ENCODE measurements around the gene AFF1.

Gene AFF1

GRCh38 chr4:87047281-87047798 is 112.5 kb downstream of the AFF1 start:
- Mint-ChIP-seq H3K4me1 (ENCODE audit: low read depth) (peaks cover 30% of the 10 kb centered on the region), H3K9me3 (no peaks in the 10 kb centered on the region), H3K27me3 (ENCODE audit: low read depth) (no peaks in the 10 kb centered on the region), H3K27ac (no peak overlapping the region), H3K4me3 (no peak overlapping the region), H3K36me3 (ENCODE audit: low read depth) (peaks cover 25% of the 10 kb centered on the region)

- Mint-ChIP-seq H3K27me3 (ENCODE audit: low read depth) (no peaks in the 10 kb centered on the region), H3K9me3 (no peaks in the 10 kb centered on the region), H3K4me1 (ENCODE audit: low read depth) (peaks cover 37% of the 10 kb centered on the region), H3K4me3 (no peak overlapping the region), H3K36me3 (ENCODE audit: low read depth) (peaks cover 28% of the 10 kb centered on the region), H3K27ac (peak overlapping the region; percentile 36)
Measured at GRCh38 chr4:87049508-87049907, 114.7 kb downstream of the AFF1 start.

- Mint-ChIP-seq H3K4me3 (no peak overlapping the region), H3K36me3 (ENCODE audit: low read depth) (peaks cover 30% of the 10 kb centered on the region), H3K9me3 (no peaks in the 10 kb centered on the region), H3K4me1 (ENCODE audit: low read depth) (peaks cover 43% of the 10 kb centered on the region), H3K27ac (peak overlapping the region; percentile 75), H3K27me3 (ENCODE audit: low read depth) (no peaks in the 10 kb centered on the region)
Measured at GRCh38 chr4:87050596-87050995, 115.8 kb downstream of the AFF1 start.

- Mint-ChIP-seq H3K4me1 (ENCODE audit: low read depth) (peaks cover 39% of the 10 kb centered on the region), H3K36me3 (ENCODE audit: low read depth) (peaks cover 29% of the 10 kb centered on the region), H3K9me3 (no peaks in the 10 kb centered on the region), H3K4me3 (no peak overlapping the region), H3K27me3 (ENCODE audit: low read depth) (no peaks in the 10 kb centered on the region), H3K27ac (peak overlapping the region; percentile 75)
Measured at GRCh38 chr4:87051121-87051713, 116.4 kb downstream of the AFF1 start.

- Mint-ChIP-seq H3K4me1 (ENCODE audit: low read depth) (peaks cover 46% of the 10 kb centered on the region), H3K36me3 (ENCODE audit: low read depth) (peaks cover 23% of the 10 kb centered on the region), H3K27me3 (ENCODE audit: low read depth) (no peaks in the 10 kb centered on the region), H3K27ac (no peak overlapping the region), H3K9me3 (no peaks in the 10 kb centered on the region), H3K4me3 (no peak overlapping the region)
Measured at GRCh38 chr4:87052615-87053014, 117.8 kb downstream of the AFF1 start.

GRCh38 chr4:87053176-87053658 is 118.4 kb downstream of the AFF1 start:
- H3K4me3 Mint-ChIP-seq: no peak overlapping the region
- H3K27ac Mint-ChIP-seq: no peak overlapping the region
- H3K4me1 Mint-ChIP-seq (ENCODE audit: low read depth): peaks cover 51% of the 10 kb centered on the region
- peaks cover 21% of the 10 kb centered on the region for H3K36me3 Mint-ChIP-seq (ENCODE audit: low read depth)
- no peaks in the 10 kb centered on the region for H3K27me3 Mint-ChIP-seq (ENCODE audit: low read depth)
- H3K9me3 Mint-ChIP-seq: no peaks in the 10 kb centered on the region

GRCh38 chr4:87053802-87054767 is 119.3 kb downstream of the AFF1 start:
- no peak overlapping the region for H3K27ac Mint-ChIP-seq
- H3K36me3 Mint-ChIP-seq (ENCODE audit: low read depth): peaks cover 20% of the 10 kb centered on the region
- no peak overlapping the region for H3K4me3 Mint-ChIP-seq
- no peaks in the 10 kb centered on the region for H3K27me3 Mint-ChIP-seq (ENCODE audit: low read depth)
- H3K4me1 Mint-ChIP-seq (ENCODE audit: low read depth): peaks cover 54% of the 10 kb centered on the region
- H3K9me3 Mint-ChIP-seq: no peaks in the 10 kb centered on the region

GRCh38 chr4:87054900-87055299 is 120.1 kb downstream of the AFF1 start:
- H3K27me3 Mint-ChIP-seq (ENCODE audit: low read depth): no peaks in the 10 kb centered on the region
- H3K9me3 Mint-ChIP-seq: no peaks in the 10 kb centered on the region
- no peak overlapping the region for H3K27ac Mint-ChIP-seq
- H3K4me3 Mint-ChIP-seq: no peak overlapping the region
- H3K4me1 Mint-ChIP-seq (ENCODE audit: low read depth): peaks cover 58% of the 10 kb centered on the region
- peaks cover 22% of the 10 kb centered on the region for H3K36me3 Mint-ChIP-seq (ENCODE audit: low read depth)

GRCh38 chr4:87055311-87055710 is 120.5 kb downstream of the AFF1 start:
- Mint-ChIP-seq H3K9me3 (no peaks in the 10 kb centered on the region), H3K4me3 (no peak overlapping the region), H3K36me3 (ENCODE audit: low read depth) (peaks cover 22% of the 10 kb centered on the region), H3K27me3 (ENCODE audit: low read depth) (no peaks in the 10 kb centered on the region), H3K4me1 (ENCODE audit: low read depth) (peaks cover 54% of the 10 kb centered on the region), H3K27ac (no peak overlapping the region)

GRCh38 chr4:87056881-87057280 is 122.1 kb downstream of the AFF1 start:
- no peak overlapping the region for H3K4me3 Mint-ChIP-seq
- no peaks in the 10 kb centered on the region for H3K9me3 Mint-ChIP-seq
- peaks cover 18% of the 10 kb centered on the region for H3K36me3 Mint-ChIP-seq (ENCODE audit: low read depth)
- H3K4me1 Mint-ChIP-seq (ENCODE audit: low read depth): peaks cover 51% of the 10 kb centered on the region
- H3K27me3 Mint-ChIP-seq (ENCODE audit: low read depth): no peaks in the 10 kb centered on the region
- no peak overlapping the region for H3K27ac Mint-ChIP-seq

- Mint-ChIP-seq H3K27me3 (ENCODE audit: low read depth) (no peaks in the 10 kb centered on the region), H3K9me3 (no peaks in the 10 kb centered on the region), H3K4me1 (ENCODE audit: low read depth) (peaks cover 49% of the 10 kb centered on the region), H3K36me3 (ENCODE audit: low read depth) (peaks cover 19% of the 10 kb centered on the region), H3K27ac (peak overlapping the region; percentile 29), H3K4me3 (no peak overlapping the region)
Measured at GRCh38 chr4:87057835-87058355, 123.1 kb downstream of the AFF1 start.

GRCh38 chr4:87058356-87059073 is 123.7 kb downstream of the AFF1 start:
- Mint-ChIP-seq H3K4me3 (peak overlapping the region; percentile 8), H3K27ac (peak overlapping the region; percentile 58), H3K27me3 (ENCODE audit: low read depth) (no peaks in the 10 kb centered on the region), H3K4me1 (ENCODE audit: low read depth) (peaks cover 47% of the 10 kb centered on the region), H3K36me3 (ENCODE audit: low read depth) (peaks cover 20% of the 10 kb centered on the region), H3K9me3 (no peaks in the 10 kb centered on the region)

- no peaks in the 10 kb centered on the region for H3K27me3 Mint-ChIP-seq (ENCODE audit: low read depth)
- no peak overlapping the region for H3K4me3 Mint-ChIP-seq
- peaks cover 44% of the 10 kb centered on the region for H3K4me1 Mint-ChIP-seq (ENCODE audit: low read depth)
Measured at GRCh38 chr4:87060957-87061356, 126.1 kb downstream of the AFF1 start.

GRCh38 chr4:87065021-87065420 is 130.2 kb downstream of the AFF1 start:
- Mint-ChIP-seq H3K4me1 (ENCODE audit: low read depth) (peaks cover 27% of the 10 kb centered on the region), H3K27ac (no peak overlapping the region), H3K4me3 (no peak overlapping the region), H3K36me3 (ENCODE audit: low read depth) (peaks cover 17% of the 10 kb centered on the region), H3K9me3 (no peaks in the 10 kb centered on the region), H3K27me3 (ENCODE audit: low read depth) (no peaks in the 10 kb centered on the region)

More at GRCh38 chr4:87060957-87061356, 126.1 kb downstream of the AFF1 start:
- Mint-ChIP-seq H3K27ac (no peak overlapping the region), H3K9me3 (no peaks in the 10 kb centered on the region), H3K36me3 (ENCODE audit: low read depth) (peaks cover 28% of the 10 kb centered on the region)

Measured in T-helper 1 cell treated with Interleukin-12 subunit alpha and Interleukin-12 subunit beta and Interleukin-4 antibody, amounts not matched to agents 30 μg/mL and 1 μg/mL, for 36 hours (primary cell).